PC-9 (cell line): ENCODE data around the gene MAVS. TPM values are rescaled to one million over a fixed set of nuclear protein-coding genes. Genes with fewer than 3 reads are reported as not detected.
"Not testable (repeated sequence)": the region's sequence is repeated elsewhere in the genome, so short reads cannot be mapped to it uniquely, and the experiment has no call there.

Experiments
- BruUV-seq: library from RNA; stranded (reverse); fragments of 400-500 nt; replicated peaks from 2 replicates; lab custom pipeline; 2021; lab: Mats Ljungman, UMichigan
- CTCF ChIA-PET: fragments of 300-600 bp; sonication (Branson Sonifier 250); formaldehyde crosslinking; loops from one replicate; lab custom pipeline; 2022; ENCODE audit warnings: antibody characterized with exemption; lab: Charles Lee
- POLR2A ChIA-PET: fragments of 300-600 bp; sonication (Branson Sonifier 250); formaldehyde crosslinking; loops from one replicate; lab custom pipeline; 2022; ENCODE audit warnings: antibody characterized with exemption; ENCODE audit not compliant: unreplicated experiment; lab: Charles Lee
- DNase-seq, 2 experiments: peaks; one replicate each; pipeline versions ENCODE4 v3.0.0 to v3.0.0-alpha.2; 2015 to 2022; ENCODE audit warnings: mixed read lengths in 1 of 2
- H2AFZ ChIP-seq: fragments of 200-600 bp; sonication (generic); 2 replicates; pipeline ENCODE4 v1.8.1; 2017; ENCODE audit warnings: antibody characterized with exemption
- H3F3A ChIP-seq: fragments of 200-600 bp; sonication (generic); 2 replicates; pipeline ENCODE4 v1.8.1; 2017; ENCODE audit warnings: antibody characterized with exemption, mild to moderate bottlenecking, low read depth; ENCODE audit not compliant: insufficient read depth
- H3K27ac ChIP-seq: fragments of 200-600 bp; sonication (generic); 2 replicates; pipeline ENCODE4 v1.6.1; 2016; ENCODE audit warnings: mixed run types
- H3K27me3 ChIP-seq: fragments of 200-600 bp; sonication (generic); 2 replicates; pipeline ENCODE4 v1.6.1; 2016; ENCODE audit warnings: low read depth, mixed run types; ENCODE audit not compliant: insufficient read depth
- H3K36me3 ChIP-seq: fragments of 200-600 bp; sonication (generic); 2 replicates; pipeline ENCODE4 v1.6.1; 2016; ENCODE audit warnings: low read depth, mixed run types
- H3K4me1 ChIP-seq: fragments of 200-600 bp; sonication (generic); replicated peaks from 2 replicates; pipeline ENCODE4 v1.6.1; 2016; ENCODE audit warnings: mixed run types; ENCODE audit not compliant: insufficient read depth
- H3K4me2 ChIP-seq: fragments of 200-600 bp; sonication (generic); 2 replicates; pipeline ENCODE4 v1.6.1; 2017; ENCODE audit warnings: mixed run types
- H3K4me3 ChIP-seq: fragments of 200-600 bp; sonication (generic); 2 replicates; pipeline ENCODE4 v1.6.1; 2016; ENCODE audit warnings: mixed run types
- H3K79me2 ChIP-seq: fragments of 200-600 bp; sonication (generic); 2 replicates; pipeline ENCODE4 v1.6.1; 2017; ENCODE audit warnings: low read depth, mixed run types
- H3K9me2 ChIP-seq: fragments of 200-600 bp; sonication (generic); 2 replicates; pipeline ENCODE4 v1.8.1; 2017; ENCODE audit warnings: mild to moderate bottlenecking; ENCODE audit not compliant: insufficient read depth
- H3K9me3 ChIP-seq: fragments of 200-600 bp; sonication (generic); 2 replicates; pipeline ENCODE4 v1.8.1; 2016; ENCODE audit warnings: low read depth; ENCODE audit not compliant: insufficient read depth
- H4K20me1 ChIP-seq: fragments of 200-600 bp; sonication (generic); 2 replicates; pipeline ENCODE4 v1.8.1; 2017; ENCODE audit not compliant: insufficient read depth
- EZH2 ChIP-seq: fragments of 200-600 bp; sonication (generic); IDR thresholded peaks from 2 replicates; pipeline ENCODE4 v1.8.0; 2017; ENCODE audit warnings: antibody characterized with exemption, low read depth
- intact Hi-C: fragments of 100-400 bp; cut with micrococcal nuclease; formaldehyde crosslinking; loops from one replicate; pipeline ENCODE4 v1.10.0; 2022; ENCODE audit not compliant: unreplicated experiment
- total RNA-seq: library from RNA; stranded (reverse); gene quantifications from 2 replicates; pipeline ENCODE4 v1.2.3, GENCODE V29; 2021
- TF ChIP-seq, protein P1 (sequence below): fragments of 200-600 bp; sonication (generic); conservative IDR thresholded peaks from 2 replicates; pipeline ENCODE4 v1.6.1; 2017; ENCODE audit warnings: mixed run types, antibody characterized with exemption, mild to moderate bottlenecking, moderate library complexity

MAVS gene
- total RNA-seq, 1 experiment from 2014 or later: 61.3 TPM

DNA sequence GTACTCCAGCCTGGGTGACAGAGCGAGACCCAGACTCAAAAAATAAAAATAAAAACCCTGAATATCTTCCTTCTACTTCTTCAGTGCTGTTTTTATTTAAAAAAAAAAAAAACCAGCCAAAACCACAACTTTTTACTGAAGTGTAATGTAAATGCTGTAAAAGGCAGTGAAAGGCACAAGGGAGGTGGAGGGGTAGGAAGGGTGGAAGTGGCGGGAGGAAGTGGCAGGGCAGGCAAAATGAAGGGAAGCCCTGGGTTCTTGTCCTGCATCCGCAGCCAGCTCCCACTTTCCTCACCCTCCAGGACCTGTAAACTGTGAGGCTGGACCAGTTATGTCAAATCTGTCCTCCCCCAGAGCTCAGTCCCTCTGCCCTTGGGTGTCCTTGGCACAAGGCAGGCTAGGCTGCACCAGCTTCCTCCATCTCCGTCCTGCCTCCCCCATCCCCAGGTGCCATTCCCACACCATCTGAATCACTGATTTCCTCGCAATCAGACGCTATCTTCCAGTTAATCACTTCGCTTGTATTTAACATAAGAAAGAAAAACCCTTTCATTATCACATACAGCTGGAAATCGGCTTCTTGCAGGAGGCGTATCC is 28.8 kb downstream of the MAVS start:
- TF ChIP-seq, protein P1, sequence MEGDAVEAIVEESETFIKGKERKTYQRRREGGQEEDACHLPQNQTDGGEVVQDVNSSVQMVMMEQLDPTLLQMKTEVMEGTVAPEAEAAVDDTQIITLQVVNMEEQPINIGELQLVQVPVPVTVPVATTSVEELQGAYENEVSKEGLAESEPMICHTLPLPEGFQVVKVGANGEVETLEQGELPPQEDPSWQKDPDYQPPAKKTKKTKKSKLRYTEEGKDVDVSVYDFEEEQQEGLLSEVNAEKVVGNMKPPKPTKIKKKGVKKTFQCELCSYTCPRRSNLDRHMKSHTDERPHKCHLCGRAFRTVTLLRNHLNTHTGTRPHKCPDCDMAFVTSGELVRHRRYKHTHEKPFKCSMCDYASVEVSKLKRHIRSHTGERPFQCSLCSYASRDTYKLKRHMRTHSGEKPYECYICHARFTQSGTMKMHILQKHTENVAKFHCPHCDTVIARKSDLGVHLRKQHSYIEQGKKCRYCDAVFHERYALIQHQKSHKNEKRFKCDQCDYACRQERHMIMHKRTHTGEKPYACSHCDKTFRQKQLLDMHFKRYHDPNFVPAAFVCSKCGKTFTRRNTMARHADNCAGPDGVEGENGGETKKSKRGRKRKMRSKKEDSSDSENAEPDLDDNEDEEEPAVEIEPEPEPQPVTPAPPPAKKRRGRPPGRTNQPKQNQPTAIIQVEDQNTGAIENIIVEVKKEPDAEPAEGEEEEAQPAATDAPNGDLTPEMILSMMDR: no peak
- no peak for TF ChIP-seq EZH2
- CTCF ChIA-PET: no interaction called here
- Histone ChIP-seq H4K20me1 (no peaks in the 10 kb centered on the region; the same call in 1 of the 2 replicates), H3K9me3 (no peaks in the 10 kb centered on the region), H3K9me2 (no peaks in the 10 kb centered on the region), H3K36me3 (no peaks in the 10 kb centered on the region; the same call in 1 of the 2 replicates), H3K27me3 (no peaks in the 10 kb centered on the region), H3F3A (peaks cover 26% of the 10 kb centered on the region), H3K27ac (no peak overlapping the region), H3K79me2 (no peaks in the 10 kb centered on the region), H2AFZ (no peak overlapping the region), H3K4me2 (no peak overlapping the region), H3K4me1 (peaks cover 18% of the 10 kb centered on the region), H3K4me3 (no peak overlapping the region)
- no peak for DNase-seq
- BruUV-seq: no TSS peak
- intact Hi-C loops: no loop called here
- POLR2A ChIA-PET: interaction anchor here (0.6 kb wide), 2 partner anchors 31 to 89 kb away, joined by 3 to 7 read pairs; partner anchors contain the start of gene CENPB

DNA sequence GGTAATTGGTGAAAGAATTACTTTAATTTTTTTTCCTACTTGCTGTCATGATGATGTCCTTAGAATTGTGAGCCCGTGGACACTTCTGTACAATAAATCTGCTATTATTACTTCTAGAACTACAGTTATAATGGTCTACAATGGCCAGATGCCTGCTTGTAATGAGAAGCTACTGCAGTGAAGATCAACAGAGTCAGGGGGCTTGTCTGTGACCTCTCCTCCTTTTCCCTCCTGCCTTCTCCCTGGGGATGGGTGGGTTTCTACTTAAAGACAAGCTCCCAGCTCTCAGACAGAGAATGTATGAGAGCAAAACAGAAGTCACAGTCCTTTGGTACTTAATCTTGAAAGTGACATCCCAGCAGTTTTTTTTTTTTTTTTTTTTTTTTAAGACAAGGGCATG is 29.4 kb downstream of the MAVS start:
- POLR2A ChIA-PET: no interaction called here

DNA sequence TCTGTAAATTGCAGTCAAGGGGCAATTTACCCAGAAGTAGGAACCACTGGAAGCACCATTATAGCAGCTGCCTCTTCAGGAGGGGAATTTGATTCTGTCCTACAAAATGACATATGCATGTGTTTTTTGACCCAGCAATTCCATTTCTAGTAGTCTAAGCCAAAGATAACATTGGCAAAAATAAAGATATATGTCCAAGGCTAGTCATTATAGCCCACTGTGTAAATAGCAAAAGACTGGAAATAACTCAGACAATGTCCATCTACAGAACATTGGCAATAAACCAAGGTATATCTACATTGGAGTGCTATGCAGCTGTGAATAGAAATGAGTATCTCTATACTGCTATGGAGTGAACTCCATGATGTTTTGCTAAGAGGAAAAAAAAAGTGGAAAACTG is 30.0 kb downstream of the MAVS start:
- no peaks in the 10 kb centered on the region for H3K27me3 ChIP-seq
- H3K4me1 ChIP-seq: peaks cover 7% of the 10 kb centered on the region
- H3K4me3 ChIP-seq: no peak overlapping the region
- no peak for DNase-seq
- H2AFZ ChIP-seq: no peak overlapping the region
- H3K9me3 ChIP-seq: no peaks in the 10 kb centered on the region
- H3K9me2 ChIP-seq: no peaks in the 10 kb centered on the region
- TF ChIP-seq EZH2: no peak
- TF ChIP-seq, protein P1: no peak
- no TSS peak for BruUV-seq
- H3K36me3 ChIP-seq: no peaks in the 10 kb centered on the region; the same call in 1 of the 2 replicates
- intact Hi-C loops: no loop called here
- no peaks in the 10 kb centered on the region for H3K79me2 ChIP-seq
- ChIA-PET CTCF (interaction anchor here (0.7 kb wide), 1 partner anchor 470 kb away, joined by 11 read pairs; no protein-coding TSS in a partner anchor), POLR2A (no interaction called here)
- peaks cover 20% of the 10 kb centered on the region for H3F3A ChIP-seq
- H4K20me1 ChIP-seq: no peaks in the 10 kb centered on the region; the same call in 1 of the 2 replicates
- no peak overlapping the region for H3K27ac ChIP-seq
- no peak overlapping the region for H3K4me2 ChIP-seq

More for the DNA sequence above, 29.4 kb downstream of the MAVS start:
- Histone ChIP-seq H3K9me3 (no peaks in the 10 kb centered on the region), H3K36me3 (no peaks in the 10 kb centered on the region; the same call in 1 of the 2 replicates), H3K4me2 (no peak overlapping the region), H3F3A (peaks cover 25% of the 10 kb centered on the region), H3K9me2 (no peaks in the 10 kb centered on the region), H2AFZ (no peak overlapping the region), H3K4me3 (no peak overlapping the region), H4K20me1 (no peaks in the 10 kb centered on the region; the same call in 1 of the 2 replicates), H3K27ac (no peak overlapping the region), H3K27me3 (no peaks in the 10 kb centered on the region), H3K4me1 (peaks cover 13% of the 10 kb centered on the region), H3K79me2 (no peaks in the 10 kb centered on the region)
- no peak for DNase-seq
- intact Hi-C loops: no loop called here
- no peak for TF ChIP-seq EZH2
- TF ChIP-seq, protein P1: no peak
- CTCF ChIA-PET: no interaction called here
- no TSS peak for BruUV-seq

DNA sequence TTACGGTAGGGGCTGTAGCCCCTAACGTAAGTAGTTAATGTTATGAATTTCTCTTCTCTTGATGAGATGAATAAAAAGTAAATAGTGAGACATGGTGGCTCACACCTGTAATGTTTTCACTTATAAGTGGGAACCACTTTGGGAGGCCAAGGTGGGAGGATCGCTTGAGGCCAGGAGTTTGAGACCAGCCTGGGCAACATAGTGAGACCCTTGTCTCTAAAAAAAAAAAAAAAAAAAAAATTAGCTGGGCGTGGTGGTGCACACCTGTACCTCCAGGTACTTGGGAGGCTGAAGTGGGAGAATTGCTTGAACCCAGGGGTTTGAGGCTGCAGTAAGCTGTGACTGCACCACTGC is 32.3 kb downstream of the MAVS start:
- H3K4me2 ChIP-seq, POLR2A ChIA-PET, DNase-seq, H3K79me2 ChIP-seq, H3K9me2 ChIP-seq, H4K20me1 ChIP-seq, H3K36me3 ChIP-seq, H3K9me3 ChIP-seq, H3K27ac ChIP-seq, H3K4me1 ChIP-seq, H3K4me3 ChIP-seq, H3K27me3 ChIP-seq, H2AFZ ChIP-seq, BruUV-seq, intact Hi-C loops: not testable (repeated sequence)
- peaks cover 20% of the 10 kb centered on the region for H3F3A ChIP-seq
- CTCF ChIA-PET: interaction anchor here (0.6 kb wide), 1 partner anchor 1089 kb away, joined by 4 read pairs; no protein-coding TSS in a partner anchor
